Hematopoietic multipotent progenitor cell treated with erythropoietin and hydrocortisone succinate and interleukin-3 and kit ligand, for 17 days (in vitro differentiated cells): ENCODE results near the gene PRKAG2.
"Not testable (repeated sequence)": the region's sequence is repeated elsewhere in the genome, so short reads cannot be mapped to it uniquely, and the experiment has no call there.

Source experiments
- DNase-seq: peaks from one replicate; pipeline ENCODE4 v3.0.0-alpha.2; 2015; ENCODE audit warnings: low spot score

The PRKAG2 gene

DNA sequence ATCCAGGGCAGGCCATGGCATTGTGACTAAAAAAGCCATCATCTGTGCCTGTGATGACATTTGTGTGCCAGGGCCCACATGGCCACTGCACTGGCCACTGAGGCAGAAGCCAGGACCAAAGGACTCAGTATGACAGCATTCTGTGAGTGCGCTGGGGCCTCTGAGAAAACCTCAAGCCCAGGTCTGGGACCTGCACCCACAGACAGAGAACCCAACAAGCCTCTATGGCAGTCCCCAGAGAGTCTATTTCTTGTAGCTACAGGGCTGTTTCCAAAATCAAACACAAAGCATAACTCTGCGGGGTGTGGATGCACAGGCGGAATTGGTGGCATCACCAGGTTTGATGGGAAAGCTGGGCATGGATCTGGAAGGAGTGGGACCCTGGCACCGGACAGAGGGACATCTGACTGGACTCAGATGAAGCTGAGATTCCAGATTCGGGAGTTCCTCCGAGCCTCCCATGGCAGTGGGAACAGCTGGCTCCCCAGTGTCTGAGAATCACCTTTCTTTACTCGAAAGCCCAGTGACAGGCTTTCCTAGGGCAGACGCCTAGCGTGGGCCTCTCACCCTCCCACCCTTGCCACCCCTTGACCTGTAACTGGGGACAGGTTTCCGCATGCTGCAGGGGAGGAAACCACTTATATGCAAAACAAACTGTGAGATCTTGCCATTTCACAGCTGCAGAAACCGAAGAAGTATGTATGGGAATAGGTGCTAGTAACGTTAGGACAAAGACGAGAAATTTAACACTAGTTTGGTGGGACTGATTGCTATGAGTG lies 286.7 kb downstream of the PRKAG2 start:
- no peak for DNase-seq

DNA sequence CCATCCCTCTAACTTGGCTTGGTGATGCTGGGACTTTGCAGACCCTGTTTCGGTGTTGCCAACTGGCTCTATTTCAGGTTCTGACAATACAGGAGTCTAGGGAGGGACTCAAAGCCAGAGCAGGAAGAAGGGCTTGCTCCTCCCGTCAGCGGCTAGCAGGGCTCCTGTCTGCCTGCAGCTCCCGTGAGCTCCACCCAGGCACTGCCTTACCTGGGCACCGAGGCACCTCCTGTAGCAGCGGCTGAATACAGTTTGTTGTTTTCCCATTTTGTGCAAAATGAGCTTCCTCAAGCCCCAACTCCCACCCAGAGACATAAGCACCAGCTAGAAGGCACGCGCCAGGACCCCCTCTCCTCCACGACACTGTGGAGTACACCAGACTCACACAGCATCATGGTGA lies 287.9 kb downstream of the PRKAG2 start:
- no peak for DNase-seq

DNA sequence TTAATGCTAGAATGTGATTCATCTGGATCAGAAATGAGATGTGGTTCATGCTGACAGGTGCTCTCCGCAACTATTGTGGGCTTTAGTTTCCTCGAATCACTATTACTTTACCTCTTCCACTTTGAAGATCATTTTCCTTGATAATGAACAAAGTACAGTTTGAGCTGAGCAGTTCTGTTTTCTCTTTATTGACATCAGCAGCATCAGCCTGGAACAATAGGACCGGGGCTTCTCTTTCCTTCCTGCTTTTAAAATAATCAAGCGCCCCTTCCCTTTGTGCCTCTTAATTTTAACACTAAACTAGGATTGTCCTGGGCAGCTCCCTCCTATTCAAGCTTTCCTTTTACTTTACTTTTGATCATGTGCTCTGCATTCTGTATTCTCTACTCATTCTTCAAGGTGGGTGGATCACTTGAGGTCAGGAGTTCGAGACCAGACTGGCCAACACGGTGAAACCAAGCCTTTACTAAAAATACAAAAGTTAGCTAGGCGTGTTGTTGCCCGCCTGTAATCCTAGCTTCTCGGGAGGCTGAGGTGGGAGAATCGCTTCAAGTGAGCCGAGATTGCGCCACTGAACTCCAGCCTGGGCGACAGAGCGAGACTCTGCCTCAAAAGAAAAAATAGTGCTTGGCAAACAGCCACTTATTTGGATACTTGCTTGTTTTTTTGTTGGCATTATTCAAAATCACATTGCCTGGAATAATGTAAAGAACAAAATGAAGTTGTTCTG lies 290.2 kb downstream of the PRKAG2 start:
- DNase-seq, result no peak

DNA sequence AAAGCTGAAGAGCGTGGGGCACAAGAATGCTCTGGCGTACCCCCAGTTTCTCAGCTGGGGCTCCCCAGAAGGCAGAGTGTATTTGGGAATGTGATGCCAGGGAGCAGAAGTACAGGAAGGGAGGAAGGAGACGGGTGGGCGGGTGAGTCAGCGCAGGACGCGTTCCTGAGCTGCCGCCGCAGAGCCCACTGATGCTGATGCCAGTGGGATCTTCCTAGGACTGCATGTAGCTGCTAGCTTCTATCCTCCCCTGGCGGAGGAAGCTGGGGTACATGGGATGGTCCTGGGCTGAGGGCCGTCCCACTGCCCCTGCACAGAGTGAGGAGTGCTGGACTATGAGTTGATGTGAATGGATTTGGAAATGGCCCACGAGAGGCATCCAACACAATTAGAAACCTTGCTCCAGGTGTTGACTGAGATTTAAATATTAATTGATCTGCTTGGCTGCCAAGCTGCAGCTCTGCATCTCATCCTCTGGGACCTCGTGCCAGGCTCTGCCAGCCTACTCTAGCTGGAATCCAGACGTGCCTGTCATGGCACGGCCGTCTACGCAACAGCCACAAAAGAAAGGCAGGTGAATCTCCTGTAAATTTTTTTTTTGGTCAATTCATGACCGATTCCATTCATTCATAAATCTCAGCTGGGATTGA lies 291.0 kb downstream of the PRKAG2 start:
- no peak for DNase-seq

DNA sequence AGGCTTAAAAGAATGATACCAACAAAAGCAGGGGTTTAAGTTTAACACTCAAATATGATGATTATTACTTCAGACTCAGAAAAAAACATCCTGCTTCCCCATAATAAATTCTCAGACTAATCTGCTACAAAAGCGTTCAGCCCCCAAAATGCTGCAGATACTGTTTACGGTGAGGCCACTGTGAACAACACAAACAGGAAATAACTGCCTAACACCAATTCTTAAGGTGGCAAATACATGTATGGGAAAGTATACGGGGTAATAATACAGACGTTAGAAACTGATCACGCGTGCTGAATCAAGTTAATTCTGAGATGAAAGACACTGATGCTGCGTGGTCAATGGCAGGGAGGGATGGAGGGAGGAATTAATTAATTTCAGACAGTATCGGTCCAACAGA lies 295.2 kb downstream of the PRKAG2 start:
- DNase-seq, result no peak

DNA sequence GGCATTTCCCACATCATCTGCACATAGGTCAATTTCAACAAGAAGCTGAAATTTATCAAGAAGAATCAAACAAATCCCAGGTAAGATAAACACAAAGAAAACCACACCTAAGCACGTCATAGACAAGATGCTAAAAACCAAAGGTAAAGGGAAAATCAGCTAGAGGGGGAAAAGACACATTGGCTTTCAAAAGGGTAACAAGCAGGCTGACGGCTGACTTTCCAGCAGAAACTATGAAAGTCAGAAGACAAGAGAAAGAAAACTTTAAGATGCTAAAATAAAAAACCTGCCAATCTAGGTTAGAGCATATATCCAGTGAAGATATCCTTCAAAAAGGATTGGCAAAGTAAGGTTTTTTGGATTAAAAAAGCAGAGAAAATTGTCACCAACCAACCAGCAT lies 297.3 kb downstream of the PRKAG2 start:
- DNase-seq, result no peak

DNA sequence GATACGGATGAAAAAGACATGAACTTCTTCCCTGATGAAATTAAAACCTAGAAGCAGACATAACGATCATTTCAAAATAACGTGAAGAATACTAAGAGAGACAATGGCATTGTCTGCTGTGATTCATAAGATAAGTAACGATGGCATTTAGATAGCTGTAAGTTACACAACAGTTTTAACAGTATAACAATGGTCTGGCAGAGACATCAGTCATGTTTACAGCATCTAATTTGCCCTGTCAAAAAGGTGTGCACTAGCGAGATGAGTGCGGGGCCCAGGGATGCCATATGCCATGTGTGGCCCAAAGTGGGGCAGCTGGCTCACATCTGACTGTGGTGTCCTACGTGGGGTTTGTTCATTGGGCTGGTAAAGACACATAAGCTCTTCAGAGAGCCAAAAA lies 301.5 kb downstream of the PRKAG2 start:
- DNase-seq, result no peak

DNA sequence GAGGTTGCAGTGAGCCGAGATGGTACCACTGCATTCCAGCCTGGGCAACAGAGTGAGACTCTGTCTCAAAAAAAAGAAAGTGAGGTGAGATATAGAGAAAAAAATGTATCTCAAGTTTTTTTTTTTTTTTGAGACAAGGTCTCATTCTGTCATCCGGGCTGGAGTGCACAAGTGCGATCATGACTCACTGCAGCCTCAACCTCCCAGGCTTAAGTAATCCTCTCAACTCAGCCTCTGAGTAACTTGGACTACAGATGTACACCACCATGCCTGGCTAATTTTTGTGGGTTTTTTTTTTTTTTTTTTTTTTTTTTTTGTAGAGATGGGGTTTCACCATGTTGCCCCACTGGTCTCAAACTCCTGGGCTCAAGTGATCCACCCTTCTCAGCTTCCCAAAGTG lies 303.9 kb downstream of the PRKAG2 start:
- DNase-seq, result not testable (repeated sequence)

DNA sequence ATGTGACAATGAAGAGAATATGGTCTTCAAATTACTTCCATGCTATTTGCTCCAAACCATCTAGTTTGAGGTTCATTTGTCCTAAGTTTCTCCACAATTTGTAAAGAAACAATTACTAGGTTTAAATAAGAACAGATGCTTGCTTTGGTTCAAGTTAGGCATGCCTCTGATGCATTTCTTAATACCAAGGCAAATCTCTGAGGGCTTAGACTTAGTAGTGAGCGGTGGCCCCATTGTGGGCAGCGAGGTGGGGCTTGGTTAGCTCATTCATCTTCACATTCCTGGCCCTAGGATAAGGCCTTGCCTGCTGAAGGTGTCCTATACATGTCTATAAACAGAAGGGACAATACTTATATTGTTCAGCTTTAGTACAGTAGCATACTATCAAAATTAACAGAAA lies 304.8 kb downstream of the PRKAG2 start:
- no peak for DNase-seq

DNA sequence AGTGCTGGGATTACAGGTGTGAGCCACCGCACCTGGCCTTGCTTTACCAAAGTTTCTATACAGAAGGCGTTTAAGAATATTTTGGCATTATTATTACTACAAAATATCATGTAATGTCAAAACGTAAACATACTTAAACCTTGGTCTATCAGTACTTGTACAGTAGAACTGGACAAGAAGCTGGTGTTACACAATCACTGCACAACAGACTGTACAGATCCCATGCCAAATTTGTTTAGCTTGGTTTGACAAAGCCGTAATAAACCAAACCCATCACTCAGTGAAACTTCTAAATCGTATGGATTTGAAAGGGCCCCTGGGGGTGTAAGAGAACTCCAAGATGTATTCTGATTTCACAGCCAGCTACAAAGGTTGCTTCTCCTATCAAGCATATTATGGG lies 305.4 kb downstream of the PRKAG2 start:
- no peak for DNase-seq

DNA sequence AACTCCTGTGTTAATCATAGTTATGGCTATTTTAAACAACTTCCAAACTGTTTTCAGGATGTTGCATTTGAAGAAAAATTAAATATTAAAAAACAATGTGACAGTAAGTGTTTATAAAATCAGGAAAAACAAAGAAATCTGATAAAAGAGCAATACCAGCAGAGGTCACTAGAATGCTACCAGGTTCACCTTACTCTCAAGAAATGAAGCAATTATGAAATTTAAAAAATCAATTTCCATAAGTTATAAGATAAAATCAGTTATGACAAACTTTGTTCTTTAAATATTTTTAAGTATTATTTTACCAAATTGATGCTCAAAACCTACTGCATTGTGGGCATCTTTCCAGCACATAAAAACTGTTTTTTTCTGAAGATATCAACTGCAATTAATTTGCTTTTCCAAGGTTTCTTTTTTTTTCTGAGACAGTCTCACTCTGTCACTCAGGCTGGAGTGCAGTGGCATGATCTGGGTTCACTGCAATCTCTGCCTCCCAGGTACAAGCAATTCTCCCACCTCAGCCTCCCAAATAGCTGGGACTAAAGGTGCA lies 306.5 kb downstream of the PRKAG2 start:
- no peak for DNase-seq

DNA sequence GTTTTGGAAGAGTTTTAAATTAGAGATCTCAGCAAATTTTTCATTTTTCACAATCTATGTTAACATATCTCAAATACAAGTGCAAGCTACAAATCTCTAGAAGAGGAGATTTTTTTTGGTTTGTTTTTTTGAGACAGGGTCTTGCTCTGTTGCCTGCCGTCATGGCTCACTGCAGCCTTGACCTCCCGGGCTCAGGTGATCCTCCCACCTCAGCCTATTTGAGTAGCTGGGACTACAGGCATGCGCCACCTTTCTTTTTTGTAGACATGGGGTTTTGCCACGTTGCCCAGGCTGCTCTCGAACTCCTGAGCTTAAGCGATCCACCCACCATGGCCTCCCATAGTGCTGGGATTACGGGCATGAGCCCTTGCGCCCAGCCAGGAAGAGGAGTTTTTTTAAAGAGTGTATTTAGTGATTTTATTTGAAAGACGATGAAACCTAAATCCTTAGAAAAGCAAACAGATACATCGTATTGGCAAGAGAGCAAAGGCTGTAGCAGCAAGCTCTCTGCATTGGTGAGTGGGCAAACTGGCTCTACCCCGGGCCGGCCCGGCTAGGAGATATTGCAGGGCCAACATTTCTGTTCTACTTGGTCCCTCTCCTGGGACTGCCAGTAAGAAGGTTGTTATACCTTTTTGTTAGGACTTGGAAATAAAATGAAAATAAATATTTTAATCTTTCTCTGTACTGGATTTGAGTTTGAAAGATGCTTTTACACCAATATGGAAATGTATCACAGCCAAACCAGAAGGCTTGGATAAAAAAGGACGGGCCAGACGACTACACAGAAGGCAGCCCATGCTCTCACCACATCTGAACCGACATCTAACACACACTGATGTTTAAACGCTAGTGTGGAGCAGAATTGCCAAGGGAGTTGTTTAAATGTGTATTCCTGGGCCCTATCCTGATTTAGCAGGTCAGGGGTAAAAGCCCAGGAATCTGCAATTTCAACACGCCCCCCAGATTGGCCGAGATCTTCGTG lies 307.7 kb downstream of the PRKAG2 start:
- DNase-seq, result no peak

DNA sequence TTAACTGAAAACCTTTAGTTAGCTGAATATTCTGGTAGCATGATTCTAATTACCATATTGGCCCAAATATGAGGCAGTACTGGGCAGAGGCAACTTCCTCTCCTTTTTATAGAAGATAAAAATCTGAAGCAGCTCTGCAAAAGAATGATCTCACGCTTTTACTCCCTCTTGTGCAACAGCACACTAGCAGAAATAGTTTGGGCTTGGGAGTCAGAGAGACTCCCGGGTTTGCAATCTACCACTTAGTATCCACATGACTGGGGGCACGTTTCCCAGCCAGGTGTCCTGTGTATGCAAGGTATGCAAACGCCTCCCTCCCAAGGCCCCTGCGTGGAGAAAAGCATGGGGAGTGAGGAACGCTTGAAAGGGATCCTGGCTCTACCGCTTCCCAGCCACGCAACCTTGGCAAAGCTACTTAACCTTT lies 310.0 kb downstream of the PRKAG2 start:
- DNase-seq, result no peak

DNA sequence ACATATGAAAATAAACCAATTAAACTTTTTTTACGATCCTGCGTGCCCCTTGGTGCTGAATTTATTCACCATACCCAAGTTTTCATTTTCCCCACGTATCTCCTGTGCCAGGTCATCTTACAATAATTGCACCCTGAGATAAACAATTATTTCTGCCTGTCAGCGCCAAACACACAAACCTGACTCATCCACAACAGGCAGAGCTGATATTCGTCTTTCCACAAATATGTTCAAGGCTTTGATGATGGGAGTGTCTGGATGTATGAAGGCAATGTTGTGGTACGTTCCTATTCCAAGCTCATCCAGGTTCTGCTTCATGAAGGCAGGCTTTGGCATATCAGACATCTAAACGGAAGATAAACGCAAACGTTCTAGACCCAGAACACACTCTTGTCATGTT lies 311.4 kb downstream of the PRKAG2 start:
- DNase-seq, result no peak

DNA sequence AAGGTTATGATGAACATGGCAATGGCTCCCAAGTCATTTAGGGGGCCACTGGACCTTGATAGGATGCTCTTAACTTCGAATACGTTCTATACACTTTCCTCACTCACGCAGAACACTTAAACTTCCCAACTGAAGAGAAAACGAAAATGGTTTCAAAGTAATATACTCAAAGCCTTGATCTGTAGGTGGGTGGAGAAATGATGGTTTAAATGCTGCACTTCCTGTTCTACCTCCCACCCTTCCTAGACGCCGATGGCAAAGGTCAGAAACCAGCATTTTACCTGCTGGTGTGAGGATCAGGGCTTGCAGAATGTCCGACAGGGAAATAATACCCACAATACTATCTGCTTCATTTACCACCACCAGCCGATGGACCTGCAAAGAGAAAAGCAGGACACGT lies 316.7 kb downstream of the PRKAG2 start:
- DNase-seq, result no peak

DNA sequence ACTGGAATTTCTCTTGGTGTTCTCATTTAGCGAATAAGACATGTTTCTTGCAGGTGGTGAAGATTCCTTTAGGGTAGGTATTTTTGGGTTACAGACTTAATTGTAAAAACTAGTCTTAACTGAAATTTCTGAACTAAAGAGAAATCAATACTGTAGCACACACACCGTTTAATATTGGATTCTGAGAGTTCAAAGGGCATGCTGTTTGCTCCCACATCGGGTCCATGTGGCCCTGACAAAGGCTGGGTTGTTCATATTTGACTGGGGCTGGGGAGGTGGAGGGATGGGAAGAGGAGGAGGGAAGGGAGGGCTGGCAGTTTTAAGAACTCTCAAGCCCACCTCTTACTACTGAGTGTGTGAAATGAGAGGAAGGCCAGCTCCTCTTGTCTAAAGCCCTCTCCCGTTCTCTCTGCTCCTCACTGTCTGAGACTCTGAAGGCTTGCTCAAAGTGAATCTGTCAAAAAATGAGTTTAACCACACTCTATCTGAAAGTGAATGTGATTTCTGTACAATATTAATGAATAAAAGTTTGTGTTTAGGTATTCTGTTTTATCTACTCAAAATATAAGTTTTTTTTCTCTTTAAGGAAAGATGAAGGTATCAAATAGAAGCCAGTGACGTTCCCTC lies 317.2 kb downstream of the PRKAG2 start:
- DNase-seq, result no peak

DNA sequence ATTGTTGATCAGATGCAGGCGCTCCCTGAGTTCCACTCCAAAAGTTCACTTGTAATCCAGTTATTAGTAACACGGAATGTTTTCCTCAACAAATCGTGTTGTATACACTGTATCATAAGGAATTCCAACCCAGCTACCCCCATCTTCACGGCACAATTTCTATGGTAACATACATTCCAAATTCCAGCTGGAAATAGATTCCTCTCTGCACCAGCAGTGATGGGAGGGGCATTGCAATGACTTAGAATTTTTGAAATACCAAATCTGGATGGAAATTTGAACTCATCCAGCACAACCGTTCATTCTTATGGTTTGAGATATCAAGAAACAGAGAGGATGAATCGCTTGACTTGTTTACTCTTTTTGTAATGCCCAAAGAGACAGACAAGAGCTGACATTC lies 318.3 kb downstream of the PRKAG2 start:
- no peak for DNase-seq

DNA sequence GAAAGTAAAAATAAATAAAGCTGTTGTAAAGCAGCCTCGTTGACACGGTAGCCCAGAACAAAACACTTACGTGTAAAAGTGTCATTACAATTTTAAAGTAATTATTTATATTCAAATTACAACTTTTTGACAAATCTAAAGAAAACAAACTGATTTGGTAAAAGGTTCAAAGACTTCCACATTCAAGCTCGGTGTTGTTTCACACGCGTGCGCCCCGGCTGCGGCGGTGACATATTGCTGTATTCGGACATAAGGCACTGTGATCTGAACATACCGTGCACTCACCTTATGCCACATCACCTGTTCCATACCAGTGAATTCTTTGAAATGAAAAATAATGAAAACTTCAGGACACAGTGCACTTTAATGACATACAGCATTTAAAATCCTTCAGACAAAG lies 320.3 kb downstream of the PRKAG2 start:
- DNase-seq, result no peak

DNA sequence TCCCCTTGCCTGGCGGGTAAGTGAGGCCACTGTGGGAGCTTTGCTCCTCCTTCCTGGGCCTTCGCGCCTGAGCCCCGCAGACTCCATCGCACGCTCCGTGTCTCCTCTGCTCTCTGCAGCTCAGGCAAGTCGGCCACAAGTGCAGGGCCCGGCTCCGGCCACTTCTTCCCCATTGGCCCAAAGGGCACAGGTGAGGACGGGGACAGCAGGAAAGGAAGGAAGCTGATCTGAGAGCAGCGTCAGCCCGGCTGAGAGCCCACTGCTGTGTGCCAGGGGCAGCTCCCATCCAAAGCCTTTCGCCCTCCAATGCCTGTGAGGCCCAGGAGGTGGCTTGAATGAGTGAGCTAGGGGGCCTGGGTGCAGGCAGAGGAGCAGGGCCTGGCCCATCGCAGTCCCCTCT lies 323.6 kb downstream of the PRKAG2 start:
- no peak for DNase-seq

DNA sequence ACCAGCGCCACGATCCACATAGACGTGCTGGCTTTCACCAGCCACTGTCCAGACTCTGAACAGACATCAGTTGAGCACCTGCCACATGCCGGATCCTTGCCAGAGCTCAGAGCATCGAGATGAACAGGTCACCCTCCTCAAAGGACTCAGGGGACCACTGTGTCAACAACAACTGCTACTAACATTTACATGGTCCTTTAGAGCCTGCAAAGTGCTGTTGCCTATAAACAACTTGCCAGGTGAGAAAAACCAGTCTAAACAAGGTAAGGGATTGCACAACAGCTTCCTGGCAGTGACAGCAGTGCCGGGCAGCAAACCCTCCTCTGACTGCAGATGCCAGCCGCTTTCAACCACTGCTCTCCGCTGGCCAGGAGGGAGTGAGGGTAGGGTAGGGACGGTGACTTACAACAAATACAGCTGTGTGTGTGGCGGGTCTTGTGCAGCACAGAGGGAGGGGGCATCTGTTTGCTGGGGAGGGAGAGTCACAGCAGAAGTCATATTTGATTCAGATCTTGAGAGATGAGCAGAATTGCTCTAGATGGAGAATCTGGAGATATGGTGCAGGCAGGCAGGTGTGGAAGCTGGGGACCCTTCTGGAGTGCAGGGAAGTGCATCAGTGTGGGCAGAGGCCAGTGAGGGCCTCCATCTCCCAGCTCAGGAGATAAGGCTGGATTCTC lies 324.4 kb downstream of the PRKAG2 start:
- no peak for DNase-seq

DNA sequence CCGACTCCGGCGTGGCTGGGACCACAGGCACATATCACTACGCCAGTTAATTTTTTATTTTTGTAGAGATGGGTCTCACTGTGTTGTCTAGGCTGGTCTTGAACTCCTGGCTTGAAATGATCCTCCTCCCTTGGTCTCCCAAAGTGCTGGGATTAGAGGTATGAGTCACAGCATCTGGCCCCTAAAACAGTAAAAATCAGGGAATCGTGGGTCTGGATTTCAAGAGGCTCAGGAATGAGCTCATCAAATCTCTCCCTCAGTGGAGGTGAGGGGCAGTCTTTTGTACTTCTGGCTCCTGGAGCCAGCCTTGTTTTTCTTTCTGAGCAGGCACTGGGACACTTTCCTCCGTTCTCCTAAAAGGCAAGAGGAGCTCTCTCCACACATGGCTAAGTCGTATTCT lies 325.1 kb downstream of the PRKAG2 start:
- no peak for DNase-seq
